ENCODE data around the gene APOBEC4. TPM values are rescaled to one million over a fixed set of nuclear protein-coding genes. Genes with fewer than 3 reads are reported as not detected.

The APOBEC4 gene
- total and polyA plus RNA-seq, 9 of the 15 experiments (the other 6 are each of a cell fraction or from before 2014, with no cell fraction given): not detected

DNA sequence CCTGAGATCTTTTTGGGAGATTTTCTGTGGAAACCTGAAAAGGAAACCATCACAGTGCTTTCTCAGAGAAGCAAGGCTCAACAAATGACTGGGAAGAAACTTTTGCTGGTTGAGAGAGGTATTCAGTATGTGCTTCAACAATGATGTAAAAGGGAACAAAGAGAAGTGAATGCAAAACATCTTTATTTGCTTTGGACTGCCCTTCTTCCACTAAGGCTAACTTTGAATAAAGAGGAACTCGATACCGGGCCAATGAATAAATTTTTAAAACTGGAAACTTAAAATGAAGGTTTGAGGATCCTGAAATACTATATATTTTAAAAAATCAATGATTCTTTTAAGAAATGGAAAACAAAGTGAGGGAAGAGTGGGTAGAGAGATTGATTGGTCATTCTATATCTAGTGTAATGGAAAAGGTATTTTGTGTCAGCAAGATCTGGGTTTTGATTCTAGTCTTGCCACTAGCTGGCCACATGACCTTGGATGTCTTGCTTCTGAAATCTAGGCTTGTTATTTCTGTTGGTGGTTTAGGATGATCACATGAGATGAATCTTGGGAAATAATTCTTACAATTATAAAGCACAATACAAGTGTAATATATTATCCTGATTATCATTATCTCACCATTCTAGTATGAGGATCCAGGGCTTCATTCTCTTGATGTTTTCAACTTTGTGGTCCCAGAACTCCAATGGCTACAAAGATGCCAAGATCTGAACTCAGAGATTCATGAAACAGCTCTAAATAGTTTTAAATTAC, 34.6 kb upstream of the APOBEC4 start:
- no peak overlapping the region for H3K4me2 ChIP-seq (ENCODE audit: insufficient read depth, low read length)

GRCh38 chr1:183686229-183686628, 33.1 kb upstream of the APOBEC4 start:
- peaks cover 0 to 7% of the 10 kb centered on the region in 2 experiments; a peak in 1 of 5 replicates for H3K27me3 ChIP-seq (ENCODE audit: control insufficient read depth in 2 of 2, insufficient read depth in 2 of 2, low read length in 2 of 2)
- H3K4me3 ChIP-seq: no peak overlapping the region
- DNase-seq (ENCODE audit: extremely low read depth in 1 of 4, low spot score in 3 of 4) (no peak), FAIRE-seq (no peak), ATAC-seq (no peak)
- POLR2A ChIA-PET: no interaction called here
- no peaks in the 10 kb centered on the region for H3K4me1 ChIP-seq (replicated peaks in 1 of 2; ENCODE audit: control insufficient read depth in 2 of 2, insufficient read depth in 2 of 2, low read length in 2 of 2)
- H3K27ac ChIP-seq (ENCODE audit: extremely low read depth, low read depth, low read length): no peak overlapping the region
- in situ Hi-C loops (cut with MboI): no loop called here
- H3K79me2 ChIP-seq (ENCODE audit: control insufficient read depth, insufficient read depth, low read length): no peaks in the 10 kb centered on the region
- H3K4me2 ChIP-seq (ENCODE audit: insufficient read depth, low read length): no peak overlapping the region
- CTCF ChIA-PET (ENCODE audit: low intra/inter-chr PET ratio): interaction anchor here (1.8 kb wide), 1 partner anchor 405 kb away, joined by 9 read pairs; no protein-coding TSS in a partner anchor
- no peaks in the 10 kb centered on the region for H4K20me1 ChIP-seq (replicated peaks; ENCODE audit: control insufficient read depth, insufficient read depth, low read length)
- no peaks in the 10 kb centered on the region for H3K36me3 ChIP-seq (ENCODE audit: control insufficient read depth, insufficient read depth, low read length)
- TF ChIP-seq TAL1 (IDR thresholded peaks at IDR 0.05): no peak
- TF ChIP-seq MAFK (IDR thresholded peaks at IDR 0.05; ENCODE audit: low read length): peak; percentile 64; the same call in 1 of the 2 replicates
- peak; percentile 72 for TF ChIP-seq MAFF (IDR thresholded peaks at IDR 0.05; ENCODE audit: low read length)
- TF ChIP-seq EWSR1 (IDR thresholded peaks at IDR 0.05; ENCODE audit: borderline replicate concordance, low read depth, partially characterized antibody): no peak
- TF ChIP-seq LARP7 (IDR thresholded peaks at IDR 0.05): no peak
- peak; percentile 78 for TF ChIP-seq ZNF316 (IDR thresholded peaks at IDR 0.05)
- TF ChIP-seq HNRNPK (IDR thresholded peaks at IDR 0.05; ENCODE audit: low read depth, low read length, poor library complexity, severe bottlenecking): no peak
- TF ChIP-seq MAFG (tag; conservative IDR thresholded peaks at IDR 0.05): peak; percentile 44; the same call in 1 of the 2 replicates
- TF ChIP-seq E2F3 (CRISPR knock-in tag; IDR thresholded peaks at IDR 0.05): no peak
- TF ChIP-seq C11orf30 (IDR thresholded peaks at IDR 0.05; ENCODE audit: low read depth): peak; percentile 54
- no peaks in the 10 kb centered on the region for H3K9me3 ChIP-seq (replicated peaks; ENCODE audit: control insufficient read depth, insufficient read depth, low read depth, low read length)
- H3K9ac ChIP-seq (ENCODE audit: insufficient read depth in 1 of 2, low read depth in 2 of 2, low read length in 2 of 2): no peak overlapping the region
- no peaks in the 10 kb centered on the region for H3K9me1 ChIP-seq (ENCODE audit: control insufficient read depth, insufficient read depth, low read length)
- H2AFZ ChIP-seq (ENCODE audit: low read depth, low read length): no peak overlapping the region
- intact Hi-C loops (cut with micrococcal nuclease): loop anchor here (10.0 kb wide), 2 partner anchors 229 to 721 kb away; no protein-coding TSS in a partner anchor
- no TSS peak for BruUV-seq (replicated peaks)

More for the DNA sequence above, 34.6 kb upstream of the APOBEC4 start:
- 0% methylated on average over 2 of the region's 2 CpGs for WGBS (ENCODE audit: insufficient coverage, low coverage, missing lambda C conversion rate)
- H3K4me3 ChIP-seq: no peak overlapping the region
- ATAC-seq: no peak
- ChIA-PET CTCF (ENCODE audit: low intra/inter-chr PET ratio) (no interaction called here), POLR2A (no interaction called here)
- no peak overlapping the region for H3K9ac ChIP-seq (ENCODE audit: insufficient read depth in 1 of 2, low read depth in 2 of 2, low read length in 2 of 2)
- TF ChIP-seq XRCC4 (IDR thresholded peaks at IDR 0.05; ENCODE audit: extremely low read depth, insufficient read depth, insufficient read length) (no peak), POLR2AphosphoS2 (IDR thresholded peaks at IDR 0.05; ENCODE audit: low read length) (no peak)
- no peak for DNase-seq (ENCODE audit: extremely low read depth in 1 of 4, low spot score in 3 of 4)
- intact Hi-C loops (cut with micrococcal nuclease): loop anchor here (10.0 kb wide), 2 partner anchors 227 to 723 kb away; no protein-coding TSS in a partner anchor
- FAIRE-seq: no peak
- no peaks in the 10 kb centered on the region for H3K9me1 ChIP-seq (ENCODE audit: control insufficient read depth, insufficient read depth, low read length)
- H3K36me3 ChIP-seq (ENCODE audit: control insufficient read depth, insufficient read depth, low read length): no peaks in the 10 kb centered on the region
- H3K79me2 ChIP-seq (ENCODE audit: control insufficient read depth, insufficient read depth, low read length): no peaks in the 10 kb centered on the region
- no TSS peak for BruUV-seq (replicated peaks)
- in situ Hi-C loops (cut with MboI): no loop called here
- no peak overlapping the region for H2AFZ ChIP-seq (ENCODE audit: low read depth, low read length)
- H3K27ac ChIP-seq (ENCODE audit: extremely low read depth, low read depth, low read length): no peak overlapping the region
- H4K20me1 ChIP-seq (replicated peaks; ENCODE audit: control insufficient read depth, insufficient read depth, low read length): no peaks in the 10 kb centered on the region
- H3K4me1 ChIP-seq (replicated peaks in 1 of 2; ENCODE audit: control insufficient read depth in 2 of 2, insufficient read depth in 2 of 2, low read length in 2 of 2): no peaks in the 10 kb centered on the region
- no peaks in the 10 kb centered on the region for H3K9me3 ChIP-seq (replicated peaks; ENCODE audit: control insufficient read depth, insufficient read depth, low read depth, low read length)
- H3K27me3 ChIP-seq (ENCODE audit: control insufficient read depth in 2 of 2, insufficient read depth in 2 of 2, low read length in 2 of 2): peaks cover 0 to 7% of the 10 kb centered on the region in 2 experiments; a peak in 1 of 5 replicates
